Breast epithelium (tissue), 4 donors: Measurements from ENCODE around the gene ARPP21. TPM values are rescaled to one million over a fixed set of nuclear protein-coding genes. Genes with fewer than 3 reads are reported as not detected.

Experiments
- DNase-seq, 2 donors: peaks; one replicate each; pipeline ENCODE4 v3.0.0-alpha.2; 2019; ENCODE audit warnings: low spot score in 2 of 2
- H3K27ac ChIP-seq, 2 donors: fragments of 200-600 bp; sonication (generic) in 1 of 2; one replicate each; pipeline ENCODE4 v1.5.1; 2016 to 2019; ENCODE audit warnings: mild to moderate bottlenecking in 1 of 2
- H3K27me3 ChIP-seq, 2 donors: fragments of 200-600 bp; sonication (generic) in 1 of 2; one replicate each; pipeline versions ENCODE4 v1.5.1 to v1.6.0; 2017 to 2019; ENCODE audit warnings: control low read depth in 1 of 2, mild to moderate bottlenecking in 1 of 2
- H3K36me3 ChIP-seq: fragments of 200-600 bp; one replicate; pipeline ENCODE4 v1.5.1; 2019
- H3K4me1 ChIP-seq, 2 donors: fragments of 200-600 bp; sonication (generic); one replicate each; pipeline ENCODE4 v1.5.1; 2016 to 2019; ENCODE audit warnings: control low read depth in 1 of 2
- H3K4me3 ChIP-seq, 3 donors: fragments of 200-600 bp; sonication (generic); 1 replicate in 2 of 3; 2 replicates in 1 of 3; pipeline ENCODE4 v1.5.1; 2016 to 2019; ENCODE audit warnings: mild to moderate bottlenecking in 3 of 3, moderate library complexity in 2 of 3
- H3K9me3 ChIP-seq, 2 donors: fragments of 200-600 bp; sonication (generic) in 1 of 2; one replicate each; pipeline ENCODE4 v1.5.1; 2016 to 2019; ENCODE audit warnings: control low read depth in 1 of 2
- POLR2A ChIP-seq: fragments of 450-650 bp; IDR thresholded peaks from one replicate; pipeline ENCODE4 v1.6.1; 2016; ENCODE audit warnings: antibody characterized with exemption, mild to moderate bottlenecking, moderate library complexity
- POLR2AphosphoS5 ChIP-seq, 3 donors: sonication (generic); formaldehyde crosslinking; IDR thresholded peaks; one replicate each; pipeline ENCODE4 v1.6.1; 2017; ENCODE audit warnings: antibody characterized with exemption in 3 of 3
- intact Hi-C: fragments of 100-400 bp; cut with DNase I; formaldehyde crosslinking; loops from one replicate; pipeline ENCODE4 v1.15.1; 2023; ENCODE audit warnings: low total_unique reads
- total RNA-seq, 3 donors: library from RNA; depleted of rRNA; stranded (reverse); fragments of >200 nt; gene quantifications; one replicate each; pipeline ENCODE4 v1.1.0, GENCODE V29; 2016
- TF ChIP-seq, protein P1 (sequence below), 3 donors: fragments of 450-650 bp; IDR thresholded peaks; one replicate each; pipeline ENCODE4 v1.5.1; 2016 to 2017; ENCODE audit warnings: antibody characterized with exemption in 3 of 3, mild to moderate bottlenecking in 3 of 3, moderate library complexity in 3 of 3

ARPP21 gene
- total RNA-seq, 3 donors from 2014 or later, result 0.16 TPM; not detected in 2

DNA sequence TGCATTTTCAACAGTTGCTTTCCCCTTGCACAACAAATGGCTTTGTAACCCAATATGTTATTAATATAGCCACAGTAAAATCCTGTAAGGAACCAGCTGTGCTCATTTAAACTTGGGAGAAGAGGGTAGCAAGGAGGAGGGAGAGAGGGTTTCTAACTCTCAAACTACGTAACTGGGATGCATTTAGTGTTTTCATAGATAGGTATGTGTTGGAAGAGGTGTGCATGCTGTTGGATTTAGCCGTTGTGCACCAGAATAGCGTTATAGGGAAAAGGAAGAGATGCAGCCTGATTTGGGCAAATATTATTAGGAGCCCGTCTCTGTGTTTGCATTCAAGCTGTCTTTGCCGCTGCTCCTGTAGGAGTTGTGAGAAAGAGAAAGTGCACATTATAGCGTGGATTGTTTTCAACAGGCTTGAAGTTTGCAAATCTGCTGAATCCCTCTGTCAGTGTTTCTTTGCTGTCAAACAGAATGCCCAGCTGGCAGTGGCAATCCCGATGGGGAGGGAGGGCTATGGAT is 39.4 kb downstream of the ARPP21 start:
- no peaks in the 10 kb centered on the region for H3K9me3 ChIP-seq
- H3K36me3 ChIP-seq, result no peaks in the 10 kb centered on the region
- DNase-seq, result no peak
- intact Hi-C loops, result loop anchor here (5.0 kb wide), 1 partner anchor 1271 kb away; no protein-coding TSS in a partner anchor
- H3K4me3 ChIP-seq, result no peak overlapping the region
- TF ChIP-seq POLR2AphosphoS5 (IDR thresholded peaks at IDR 0.05) (no peak), POLR2A (no peak)
- TF ChIP-seq, protein P1, sequence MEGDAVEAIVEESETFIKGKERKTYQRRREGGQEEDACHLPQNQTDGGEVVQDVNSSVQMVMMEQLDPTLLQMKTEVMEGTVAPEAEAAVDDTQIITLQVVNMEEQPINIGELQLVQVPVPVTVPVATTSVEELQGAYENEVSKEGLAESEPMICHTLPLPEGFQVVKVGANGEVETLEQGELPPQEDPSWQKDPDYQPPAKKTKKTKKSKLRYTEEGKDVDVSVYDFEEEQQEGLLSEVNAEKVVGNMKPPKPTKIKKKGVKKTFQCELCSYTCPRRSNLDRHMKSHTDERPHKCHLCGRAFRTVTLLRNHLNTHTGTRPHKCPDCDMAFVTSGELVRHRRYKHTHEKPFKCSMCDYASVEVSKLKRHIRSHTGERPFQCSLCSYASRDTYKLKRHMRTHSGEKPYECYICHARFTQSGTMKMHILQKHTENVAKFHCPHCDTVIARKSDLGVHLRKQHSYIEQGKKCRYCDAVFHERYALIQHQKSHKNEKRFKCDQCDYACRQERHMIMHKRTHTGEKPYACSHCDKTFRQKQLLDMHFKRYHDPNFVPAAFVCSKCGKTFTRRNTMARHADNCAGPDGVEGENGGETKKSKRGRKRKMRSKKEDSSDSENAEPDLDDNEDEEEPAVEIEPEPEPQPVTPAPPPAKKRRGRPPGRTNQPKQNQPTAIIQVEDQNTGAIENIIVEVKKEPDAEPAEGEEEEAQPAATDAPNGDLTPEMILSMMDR (IDR thresholded peaks at IDR 0.05), result no peak
- H3K4me1 ChIP-seq, result no peaks in the 10 kb centered on the region
- H3K27ac ChIP-seq, result no peak overlapping the region
- peaks cover 0 to 5% of the 10 kb centered on the region in 2 donors for H3K27me3 ChIP-seq

DNA sequence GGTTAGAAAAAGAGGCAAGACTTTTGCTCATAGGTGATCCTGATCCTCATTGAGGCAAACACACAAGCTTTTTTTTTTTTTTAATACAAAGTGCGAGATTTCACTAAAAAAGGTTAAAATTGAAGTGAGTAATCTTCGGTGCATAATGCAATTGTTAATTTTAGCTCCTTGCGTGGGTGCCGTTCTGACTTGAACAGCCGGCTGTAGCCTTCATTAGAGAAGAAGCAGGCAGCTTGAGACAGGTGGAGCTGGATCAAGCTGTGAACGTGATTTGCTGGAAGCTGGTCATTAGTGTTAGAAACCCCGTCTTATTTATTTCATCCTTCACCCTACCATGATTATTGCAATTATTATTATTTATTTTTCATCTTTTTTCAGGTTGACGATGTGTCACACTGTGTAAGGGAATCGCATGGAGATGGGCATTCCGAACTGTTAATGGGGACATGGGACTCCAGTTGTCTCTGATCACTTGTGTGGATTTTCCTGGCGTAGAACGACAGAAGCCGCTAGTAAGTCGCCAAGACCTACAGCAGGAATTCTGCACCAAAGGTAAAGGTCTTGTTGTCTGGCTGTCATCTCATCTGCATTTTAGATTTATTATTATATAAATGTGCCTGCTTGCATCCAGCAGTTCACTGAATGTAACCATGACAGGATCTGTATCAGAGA is 40.2 kb downstream of the ARPP21 start:
- Histone ChIP-seq H3K27me3 (peaks cover 0 to 5% of the 10 kb centered on the region in 2 donors), H3K9me3 (no peaks in the 10 kb centered on the region), H3K36me3 (no peaks in the 10 kb centered on the region), H3K4me1 (no peaks in the 10 kb centered on the region), H3K27ac (no peak overlapping the region), H3K4me3 (no peak overlapping the region)
- no peak for TF ChIP-seq POLR2A
- no peak for DNase-seq
- intact Hi-C loops, result loop anchor here (5.0 kb wide), 1 partner anchor 1272 kb away; no protein-coding TSS in a partner anchor

DNA sequence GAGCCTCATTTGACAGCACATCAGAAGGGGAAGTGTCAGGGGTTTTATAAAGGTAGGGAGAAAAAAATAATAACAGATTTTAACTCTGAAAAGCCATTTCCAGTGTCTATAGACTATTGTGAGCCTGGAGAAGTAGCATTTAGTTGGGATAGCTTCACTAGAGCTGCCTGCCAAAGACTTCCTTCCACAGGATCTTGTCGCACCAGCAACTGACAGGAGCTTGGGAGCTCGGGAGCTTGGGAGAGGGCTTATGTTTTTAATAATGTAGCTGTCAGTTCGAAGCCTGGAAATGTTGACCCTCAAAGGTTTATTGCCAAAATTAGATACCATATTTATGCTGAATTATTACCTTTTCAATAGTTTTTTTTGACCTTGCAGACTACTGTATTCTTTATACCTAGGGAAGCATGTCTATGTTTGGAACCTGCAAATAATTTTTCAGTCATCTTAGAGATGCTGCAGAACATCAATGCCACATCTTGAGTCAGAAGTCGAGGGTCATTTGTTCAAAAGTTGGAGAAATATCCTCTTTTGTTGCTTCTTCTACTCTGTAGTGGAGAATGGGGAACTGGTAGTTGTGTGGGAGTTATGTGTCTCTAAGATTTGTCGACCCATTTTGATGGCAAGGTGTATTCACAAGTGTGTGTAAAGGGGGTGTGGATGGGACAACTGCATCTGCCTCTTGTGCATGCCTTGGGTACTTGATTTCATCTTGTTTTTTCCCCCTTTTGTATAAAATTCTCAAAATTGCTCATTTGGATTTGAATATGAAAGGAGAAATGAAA is 41.7 kb downstream of the ARPP21 start:
- Histone ChIP-seq H3K9me3 (no peaks in the 10 kb centered on the region), H3K4me1 (no peaks in the 10 kb centered on the region), H3K36me3 (no peaks in the 10 kb centered on the region), H3K4me3 (no peak overlapping the region), H3K27ac (no peak overlapping the region), H3K27me3 (peaks cover 0 to 5% of the 10 kb centered on the region in 2 donors)
- no peak for DNase-seq
- intact Hi-C loops, result no loop called here
- no peak for TF ChIP-seq POLR2AphosphoS5 (IDR thresholded peaks at IDR 0.05)
- no peak for TF ChIP-seq POLR2A

DNA sequence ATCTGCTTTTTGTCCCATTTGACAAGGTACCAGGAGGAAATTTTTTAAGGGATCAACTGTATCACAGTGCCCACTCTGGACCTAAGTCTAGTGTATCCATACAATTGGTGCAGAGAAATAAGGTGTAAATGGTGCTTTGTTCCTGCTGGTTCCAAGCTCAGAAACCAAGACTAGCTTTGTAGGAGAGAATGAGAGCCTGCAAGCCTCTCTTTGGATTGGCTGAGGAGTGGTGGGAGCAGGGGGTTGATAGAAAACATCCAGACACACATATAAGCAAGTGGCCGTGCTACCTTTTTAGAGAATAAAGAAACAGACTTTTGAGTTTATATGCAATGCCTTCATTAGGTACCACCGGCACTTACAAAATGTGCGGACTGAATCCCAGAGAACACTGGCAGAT is 45.8 kb downstream of the ARPP21 start:
- Histone ChIP-seq H3K27me3 (peaks cover 0 to 5% of the 10 kb centered on the region in 2 donors), H3K4me3 (no peak overlapping the region), H3K9me3 (no peaks in the 10 kb centered on the region), H3K36me3 (no peaks in the 10 kb centered on the region), H3K27ac (no peak overlapping the region), H3K4me1 (no peaks in the 10 kb centered on the region)
- intact Hi-C loops, result no loop called here
- no peak for DNase-seq
- TF ChIP-seq, protein P1 (IDR thresholded peaks at IDR 0.05), result no peak
- TF ChIP-seq POLR2A, result no peak

DNA sequence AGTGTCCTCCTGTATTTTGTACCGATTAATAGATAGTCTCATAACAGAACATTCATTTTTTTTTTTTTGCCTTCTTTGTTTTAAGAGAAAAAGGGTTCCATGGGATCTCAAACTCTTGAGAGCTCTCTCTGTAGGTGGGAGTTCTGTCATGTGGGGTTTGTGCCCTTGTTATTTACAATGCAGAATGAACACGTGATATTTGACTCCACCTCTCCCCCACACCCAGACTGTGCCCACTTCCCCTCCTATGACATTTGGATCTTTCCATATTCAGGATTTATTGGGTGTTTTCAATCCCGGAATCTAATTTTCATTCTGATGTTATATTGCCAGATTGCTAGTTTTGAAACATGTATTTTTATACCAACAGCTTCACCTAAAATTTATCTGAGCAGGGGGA is 49.5 kb downstream of the ARPP21 start:
- H3K4me3 ChIP-seq, result no peak overlapping the region
- H3K9me3 ChIP-seq, result no peaks in the 10 kb centered on the region
- H3K4me1 ChIP-seq, result no peaks in the 10 kb centered on the region
- H3K27ac ChIP-seq, result no peak overlapping the region
- DNase-seq, result no peak
- H3K36me3 ChIP-seq, result no peaks in the 10 kb centered on the region
- intact Hi-C loops, result no loop called here
- TF ChIP-seq POLR2A (no peak), POLR2AphosphoS5 (IDR thresholded peaks at IDR 0.05) (no peak)
- TF ChIP-seq, protein P1 (IDR thresholded peaks at IDR 0.05), result no peak
- H3K27me3 ChIP-seq, result no peaks in the 10 kb centered on the region

DNA sequence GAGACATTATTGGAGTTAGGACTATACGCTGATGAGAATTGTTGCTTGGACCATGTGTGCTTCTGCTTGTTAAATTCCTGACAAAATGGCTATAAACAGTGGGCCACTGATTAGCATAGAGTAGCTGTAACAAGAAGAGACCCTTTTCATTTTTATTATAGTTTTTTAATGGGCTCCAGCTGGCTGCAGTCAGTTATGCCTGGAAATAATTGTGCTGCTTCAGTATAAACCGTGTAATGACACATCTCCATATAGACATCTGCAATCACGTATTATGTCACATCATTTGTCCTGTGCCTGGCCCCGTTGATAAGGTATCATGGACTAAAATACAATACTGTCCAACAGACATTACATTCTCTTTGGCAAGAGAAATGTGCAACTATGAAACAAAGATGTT is 50.9 kb downstream of the ARPP21 start:
- no peaks in the 10 kb centered on the region for H3K36me3 ChIP-seq
- no peaks in the 10 kb centered on the region for H3K27me3 ChIP-seq
- H3K4me3 ChIP-seq, result no peak overlapping the region
- H3K9me3 ChIP-seq, result no peaks in the 10 kb centered on the region
- intact Hi-C loops, result no loop called here
- DNase-seq, result no peak
- no peak overlapping the region for H3K27ac ChIP-seq
- H3K4me1 ChIP-seq, result no peaks in the 10 kb centered on the region
- TF ChIP-seq, protein P1 (IDR thresholded peaks at IDR 0.05), result no peak
- no peak for TF ChIP-seq POLR2AphosphoS5 (IDR thresholded peaks at IDR 0.05)
- no peak for TF ChIP-seq POLR2A
